Heart left ventricle (tissue), 16 donors: ENCODE results near the gene CFAP77. TPM values are rescaled to one million over a fixed set of nuclear protein-coding genes. Genes with fewer than 3 reads are reported as not detected.

Experiments used
- ATAC-seq, 4 donors: fragments of 200-7000 bp; cut with Tn5 transposase; one replicate each; pipeline ENCODE4 v1.9.1; 2020 to 2022; ENCODE audit warnings: moderate library complexity in 4 of 4, mild to moderate bottlenecking in 3 of 4, moderate number of reproducible peaks in 1 of 4
- DNase-seq, 5 donors: peaks; one replicate each; pipeline ENCODE4 v3.0.0-alpha.2; 2020
- H3K27ac ChIP-seq, 12 donors: fragments of 200-600 bp; sonication (generic) in 4 of 12; one replicate each; pipeline versions ENCODE4 v1.5.0 to v1.8.0; 2016 to 2022; ENCODE audit warnings: mild to moderate bottlenecking in 2 of 12
- H3K27me3 ChIP-seq, 9 donors: fragments of 200-600 bp; sonication (generic) in 2 of 9; one replicate each; pipeline versions ENCODE4 v1.5.1 to v1.8.0; 2016 to 2022; ENCODE audit warnings: mild to moderate bottlenecking in 3 of 9
- H3K36me3 ChIP-seq, 9 donors: fragments of 200-600 bp; sonication (generic) in 2 of 9; one replicate each; pipeline versions ENCODE4 v1.5.0 to v1.8.0; 2018 to 2022; ENCODE audit warnings: mild to moderate bottlenecking in 2 of 9
- H3K4me1 ChIP-seq, 12 donors: fragments of 200-600 bp; sonication (generic) in 4 of 12; one replicate each; pipeline versions ENCODE4 v1.5.0 to v1.8.0; 2016 to 2022; ENCODE audit warnings: mild to moderate bottlenecking in 3 of 12
- H3K4me3 ChIP-seq, 12 donors: fragments of 200-600 bp; sonication (generic) in 4 of 12; one replicate each; pipeline versions ENCODE4 v1.5.0 to v1.8.0; 2017 to 2022; ENCODE audit warnings: mild to moderate bottlenecking in 9 of 12, moderate library complexity in 4 of 12
- H3K9me3 ChIP-seq, 12 donors: fragments of 200-600 bp; sonication (generic) in 4 of 12; one replicate each; pipeline versions ENCODE4 v1.5.0 to v1.8.0; 2016 to 2022; ENCODE audit warnings: mild to moderate bottlenecking in 1 of 12
- POLR2A ChIP-seq, 2 donors: fragments of 450-650 bp; IDR thresholded peaks; one replicate each; pipeline ENCODE4 v1.6.1; 2017; ENCODE audit warnings: antibody characterized with exemption in 2 of 2, mild to moderate bottlenecking in 2 of 2, moderate library complexity in 2 of 2
- WGBS, 4 donors: extraction: QIAGEN DNeasy Blood & Tissue Kit in 2 of 4; methylation state at CpG; one replicate each; pipeline versions ENCODE4 v1.1.5 to v1.1.7; 2013 to 2018; 5-methylcytosine and 5-hydroxymethylcytosine counted together
- intact Hi-C, 10 donors: fragments of 100-400 bp; cut with DNase I; formaldehyde crosslinking; loops; one replicate each; pipeline versions ENCODE4 v1.11.1 to v1.14.2; 2022
- polyA plus RNA-seq, 2 donors: library from polyadenylated mRNA; stranded (reverse); fragments of 200-250 nt; gene quantifications; one replicate each; pipeline ENCODE4 v1.2.3, GENCODE V29; 2013
- total RNA-seq, 9 donors: library from RNA; depleted of rRNA in 2 of 9; stranded (reverse); fragments of >200 nt in 2 of 9; fragmentation: NEBNext Ultra II Directional in 3 of 9; extraction: Animal tissue kit (Norgen Biotek cat#: 25700) in 3 of 9; gene quantifications; one replicate each; pipeline versions ENCODE4 v1.1.0 to v1.2.4, GENCODE V29; 2016 to 2023
- TF ChIP-seq, protein P1 (sequence below), 12 donors: fragments of 200-600 bp; sonication (generic) in 4 of 12; IDR thresholded peaks; one replicate each; pipeline versions ENCODE4 v1.5.0 to v1.8.0; 2018 to 2022; ENCODE audit warnings: antibody characterized with exemption in 12 of 12, mild to moderate bottlenecking in 5 of 12
- donor health status: ischemic (EF 13 %, LVEDD 7.1; RV severe dilation, severe dysfunction).
- donor health status: healthy with polysubstance abuse.
- donor health status: DM: no; HTN: yes; CAD: no.
- donor health status: DM: no; HTN: no; CAD: no.
- donor health status: ischemic (EF 25% LVEDD 6.9; RV normal size, moderate dysfunction).
- donor health status: ischemic (EF 25% LVEDD 5.7; RV mildly dilated, moderate dysfunction).
- donor health status: healthy.
- donor health status: DM: yes; HTN: yes; CAD: no.
- donor health status: ischemic (EF 35%, LVEDD 5.7; RV mildly dilated, moderate dysfunction).
- donor health status: nonischemic (EF 11% LVEDD 7.7; RV severe dilation, severe dysfunction).
- donor health status: DM: yes; HTN: yes; CAD: no.
- donor health status: PGD.
- donor health status: ischemic (EF 29% LVEDD 5.4; RV normal size, mild dysfunction).
- donor health status: nonischemic (EF 23%, LVEDD 6.1; RV moderate dilation, normal function).

CFAP77 gene
- total and polyA plus RNA-seq, 11 donors, result 1.3 to 6.8 (median 2.2) TPM

DNA sequence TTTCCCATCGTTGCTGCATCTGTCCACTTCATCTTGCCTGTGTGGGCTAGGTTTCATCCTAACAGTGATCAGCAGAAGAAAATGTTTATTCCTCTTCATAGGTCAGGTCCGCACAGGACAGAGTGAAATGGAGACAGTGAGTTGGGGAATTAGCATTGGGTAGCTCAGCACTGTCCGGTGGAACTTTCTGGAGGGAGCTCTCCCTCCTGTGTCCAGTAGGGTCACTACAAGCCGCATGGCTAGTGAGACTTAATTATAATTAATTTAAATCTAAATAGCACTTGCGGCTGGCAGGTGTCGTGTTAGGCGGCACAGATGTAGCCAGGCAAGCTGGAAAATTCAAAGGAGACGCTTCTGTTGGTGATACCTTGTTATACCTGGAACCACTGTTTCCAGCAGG, 48.4 kb downstream of the CFAP77 start:
- peaks cover 0 to 5% (median 0%) of the 10 kb centered on the region in 9 donors for H3K27me3 ChIP-seq

GRCh38 chr9:132459661-132460060, 49.6 kb downstream of the CFAP77 start:
- Histone ChIP-seq H3K9me3 (no peaks in the 10 kb centered on the region), H3K4me1 (no peaks in the 10 kb centered on the region), H3K27ac (no peak overlapping the region), H3K4me3 (no peak overlapping the region), H3K27me3 (peaks cover 0 to 5% (median 0%) of the 10 kb centered on the region in 9 donors), H3K36me3 (no peaks in the 10 kb centered on the region)
- intact Hi-C loops, result no loop called here
- TF ChIP-seq, protein P1, sequence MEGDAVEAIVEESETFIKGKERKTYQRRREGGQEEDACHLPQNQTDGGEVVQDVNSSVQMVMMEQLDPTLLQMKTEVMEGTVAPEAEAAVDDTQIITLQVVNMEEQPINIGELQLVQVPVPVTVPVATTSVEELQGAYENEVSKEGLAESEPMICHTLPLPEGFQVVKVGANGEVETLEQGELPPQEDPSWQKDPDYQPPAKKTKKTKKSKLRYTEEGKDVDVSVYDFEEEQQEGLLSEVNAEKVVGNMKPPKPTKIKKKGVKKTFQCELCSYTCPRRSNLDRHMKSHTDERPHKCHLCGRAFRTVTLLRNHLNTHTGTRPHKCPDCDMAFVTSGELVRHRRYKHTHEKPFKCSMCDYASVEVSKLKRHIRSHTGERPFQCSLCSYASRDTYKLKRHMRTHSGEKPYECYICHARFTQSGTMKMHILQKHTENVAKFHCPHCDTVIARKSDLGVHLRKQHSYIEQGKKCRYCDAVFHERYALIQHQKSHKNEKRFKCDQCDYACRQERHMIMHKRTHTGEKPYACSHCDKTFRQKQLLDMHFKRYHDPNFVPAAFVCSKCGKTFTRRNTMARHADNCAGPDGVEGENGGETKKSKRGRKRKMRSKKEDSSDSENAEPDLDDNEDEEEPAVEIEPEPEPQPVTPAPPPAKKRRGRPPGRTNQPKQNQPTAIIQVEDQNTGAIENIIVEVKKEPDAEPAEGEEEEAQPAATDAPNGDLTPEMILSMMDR (IDR thresholded peaks at IDR 0.05), result no peak
- no peak for TF ChIP-seq POLR2A (IDR thresholded peaks at IDR 0.05)
- ATAC-seq (no peak), DNase-seq (no peak)
- 94 to 97% (median 97%) methylated on average over 7 of the region's 7 CpGs for WGBS, 4 donors

More for the DNA sequence above, 48.4 kb downstream of the CFAP77 start:
- no peaks in the 10 kb centered on the region for H3K36me3 ChIP-seq
- H3K4me3 ChIP-seq, result no peak overlapping the region
- WGBS, 4 donors, result 86 to 91% (median 87%) methylated on average over 8 of the region's 8 CpGs
- intact Hi-C loops, result no loop called here
- TF ChIP-seq, protein P1 (IDR thresholded peaks at IDR 0.05), result no peak
- no peak for TF ChIP-seq POLR2A (IDR thresholded peaks at IDR 0.05)
- no peak overlapping the region for H3K27ac ChIP-seq
- no peak for ATAC-seq
- H3K4me1 ChIP-seq, result no peaks in the 10 kb centered on the region
- H3K9me3 ChIP-seq, result no peaks in the 10 kb centered on the region
- DNase-seq, result no peak

DNA sequence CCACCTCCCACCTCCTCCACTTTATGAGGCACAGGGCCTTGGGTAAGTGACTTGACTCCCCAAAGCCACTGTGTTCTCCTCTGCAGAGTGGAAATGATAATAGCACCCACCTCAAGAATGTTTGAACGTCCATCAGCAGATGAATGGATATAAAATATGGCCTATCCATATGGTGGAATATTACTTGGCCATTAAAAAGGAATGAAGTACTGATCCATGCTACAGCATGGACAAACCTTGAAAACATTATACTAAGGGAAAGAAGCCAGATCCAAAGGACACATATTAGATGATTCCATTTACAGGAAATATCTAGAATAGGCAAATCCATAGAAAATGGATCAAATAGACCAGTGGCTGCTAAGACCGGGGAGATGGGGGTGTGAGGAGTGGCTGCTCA, 50.2 kb downstream of the CFAP77 start:
- ATAC-seq (no peak), DNase-seq (no peak)
- Histone ChIP-seq H3K9me3 (no peaks in the 10 kb centered on the region), H3K36me3 (no peaks in the 10 kb centered on the region), H3K27me3 (peaks cover 0 to 5% (median 0%) of the 10 kb centered on the region in 9 donors), H3K27ac (no peak overlapping the region), H3K4me3 (no peak overlapping the region), H3K4me1 (no peaks in the 10 kb centered on the region)
- WGBS, 4 donors, result 76 to 81% (median 77%) methylated on average over 2 of the region's 2 CpGs
- TF ChIP-seq, protein P1 (IDR thresholded peaks at IDR 0.05), result no peak
- no peak for TF ChIP-seq POLR2A (IDR thresholded peaks at IDR 0.05)
- intact Hi-C loops, result no loop called here

DNA sequence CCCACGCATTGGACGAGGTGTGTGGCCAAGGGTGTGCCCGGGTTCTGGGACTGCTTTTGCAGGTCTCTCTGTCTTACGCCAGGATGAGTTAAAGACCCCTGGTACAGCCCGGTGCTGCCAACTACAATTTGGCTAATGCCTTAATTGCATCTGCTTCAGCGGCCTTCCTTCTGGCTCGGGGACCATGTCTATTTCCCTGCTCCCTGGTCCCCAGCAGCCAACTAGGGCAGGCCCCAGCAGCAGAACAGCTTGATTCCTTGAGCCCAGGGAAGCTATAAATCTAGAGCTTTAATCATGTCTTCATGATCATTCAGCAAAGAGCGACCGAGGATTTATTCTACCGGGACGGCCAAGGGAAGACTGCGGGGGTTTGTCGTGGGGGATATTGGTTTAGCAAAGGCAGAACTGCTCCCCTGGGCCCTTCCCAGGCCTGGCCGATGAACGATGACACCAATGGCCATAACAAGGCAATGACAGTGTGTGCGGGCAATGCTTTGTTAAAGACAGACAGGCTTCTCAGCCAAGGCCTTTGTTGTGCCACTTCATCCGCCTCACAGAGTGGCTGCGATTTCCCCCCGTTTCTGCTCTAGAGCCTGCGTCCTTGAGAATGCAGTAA, 51.4 kb downstream of the CFAP77 start:
- 79 to 87% (median 83%) methylated on average over 18 to 20 of the region's 20 CpGs for WGBS, 4 donors
- H3K27ac ChIP-seq, result no peak overlapping the region
- H3K36me3 ChIP-seq, result no peaks in the 10 kb centered on the region
- peaks cover 0 to 5% (median 0%) of the 10 kb centered on the region in 9 donors for H3K27me3 ChIP-seq
- intact Hi-C loops, result no loop called here
- ATAC-seq (no peak), DNase-seq (no peak)
- no peaks in the 10 kb centered on the region for H3K9me3 ChIP-seq
- no peaks in the 10 kb centered on the region for H3K4me1 ChIP-seq
- H3K4me3 ChIP-seq, result no peak overlapping the region
- TF ChIP-seq, protein P1 (IDR thresholded peaks at IDR 0.05), result no peak
- TF ChIP-seq POLR2A (IDR thresholded peaks at IDR 0.05), result no peak
